ENCODE measurements around the gene CACTIN. TPM values are rescaled to one million over a fixed set of nuclear protein-coding genes. Genes with fewer than 3 reads are reported as not detected.

The CACTIN gene
- total and polyA plus RNA-seq, 2 of the 8 experiments (the other 6 are each of a cell fraction or from before 2014, with no cell fraction given): 25.8 to 29.9 TPM

- no peak for TF ChIP-seq CHD7 (IDR thresholded peaks at IDR 0.05; ENCODE audit: insufficient replicate concordance, low read length)
- no peak for TF ChIP-seq JUND (IDR thresholded peaks at IDR 0.05; ENCODE audit: low read length)
- no peak for TF ChIP-seq YY1 (IDR thresholded peaks at IDR 0.05; ENCODE audit: low read depth, low read length)
- no peak for TF ChIP-seq SIN3A (conservative IDR thresholded peaks at IDR 0.05 in 1 of 2, IDR thresholded peaks at IDR 0.05 in 1 of 2; ENCODE audit: low read depth in 1 of 2, low read length in 2 of 2)
- TF ChIP-seq SP4 (IDR thresholded peaks at IDR 0.05; ENCODE audit: low read length): no peak
- no peak for TF ChIP-seq CBX8 (IDR thresholded peaks at IDR 0.05; ENCODE audit: borderline replicate concordance, low read depth, low read length)
- TF ChIP-seq BRCA1 (IDR thresholded peaks at IDR 0.05; ENCODE audit: low read depth, low read length): no peak
- no peak for TF ChIP-seq TAF7 (optimal IDR thresholded peaks at IDR 0.05; ENCODE audit: borderline replicate concordance, low read depth, low read length)
- no peak for TF ChIP-seq RNF2 (IDR thresholded peaks at IDR 0.05; ENCODE audit: borderline replicate concordance, low read depth, low read length, missing control alignments, poor library complexity, severe bottlenecking)
These were observed 41.9 kb upstream of the CACTIN start (continued) for GRCh38 chr19:3668331-3669081.
